Measurements from ENCODE around the gene HAGHL. TPM values are rescaled to one million over a fixed set of nuclear protein-coding genes. Genes with fewer than 3 reads are reported as not detected.
A peak's percentile ranks its signal among the peaks of the same experiment; 100 is the strongest.

The HAGHL gene
- total RNA-seq, 1 experiment from 2014 or later, result 2.5 TPM

DNA sequence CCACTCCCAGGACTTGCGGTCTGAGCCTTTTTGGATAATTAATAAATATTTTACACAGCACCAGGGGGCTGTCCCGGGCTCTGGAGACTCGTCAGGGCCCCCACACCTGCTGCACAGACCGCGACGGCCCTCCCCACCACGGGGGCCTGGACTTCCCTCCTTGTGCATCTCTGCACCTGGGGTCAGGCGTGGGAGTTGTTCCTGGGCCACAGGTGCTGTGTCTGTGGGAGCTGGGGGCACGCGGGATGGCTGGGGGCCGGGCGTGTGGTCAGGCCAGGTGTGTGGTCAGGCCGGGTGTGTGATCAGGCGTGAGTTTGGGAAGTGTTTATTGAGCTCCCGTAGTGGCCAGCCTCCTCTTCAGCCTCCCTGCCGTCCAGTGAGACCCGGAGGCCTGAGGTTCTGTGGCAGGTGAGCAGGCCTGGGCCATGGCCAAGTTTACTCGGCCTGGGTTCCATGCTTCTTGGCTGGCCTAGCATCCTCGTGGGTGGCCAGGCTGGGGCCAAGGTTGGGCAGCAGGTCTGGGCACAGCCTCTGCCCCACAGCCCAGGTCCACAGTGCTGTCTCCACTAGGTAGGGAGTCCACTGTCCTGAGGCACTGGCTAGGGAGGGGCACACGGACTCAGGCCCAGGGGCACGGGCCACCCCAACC, 48.6 kb upstream of the HAGHL start:
- Histone ChIP-seq H3K27me3 (replicated peaks; ENCODE audit: insufficient read depth, low read depth, low read length, poor library complexity) (no peaks in the 10 kb centered on the region), H3K4me1 (ENCODE audit: insufficient read depth, low read length, poor library complexity, severe bottlenecking) (peaks cover 36% of the 10 kb centered on the region), H3K27ac (ENCODE audit: low read depth, low read length, poor library complexity, severe bottlenecking) (peak overlapping the region; percentile 85), H3K4me3 (ENCODE audit: low read depth, low read length, poor library complexity, severe bottlenecking) (no peak overlapping the region), H3K36me3 (ENCODE audit: insufficient read depth, low read length, poor library complexity, severe bottlenecking) (peaks cover 29% of the 10 kb centered on the region), H3K9me3 (ENCODE audit: low read depth, low read length, poor library complexity, severe bottlenecking) (no peaks in the 10 kb centered on the region)
- no TSS peak for BruUV-seq (replicated peaks)
- intact Hi-C loops (cut with micrococcal nuclease; ENCODE audit: unreplicated experiment), result no loop called here
- no peak for DNase-seq (ENCODE audit: low spot score)
- no peak for TF ChIP-seq EZH2 (IDR thresholded peaks at IDR 0.05; ENCODE audit: borderline replicate concordance, low read depth, low read length, poor library complexity, severe bottlenecking)
- no peak for TF ChIP-seq CTCF (conservative IDR thresholded peaks at IDR 0.05; ENCODE audit: low read depth, low read length)
- POLR2A ChIA-PET (ENCODE audit: low non-redundant PET), result no interaction called here
- CTCF ChIA-PET, result no interaction called here

DNA sequence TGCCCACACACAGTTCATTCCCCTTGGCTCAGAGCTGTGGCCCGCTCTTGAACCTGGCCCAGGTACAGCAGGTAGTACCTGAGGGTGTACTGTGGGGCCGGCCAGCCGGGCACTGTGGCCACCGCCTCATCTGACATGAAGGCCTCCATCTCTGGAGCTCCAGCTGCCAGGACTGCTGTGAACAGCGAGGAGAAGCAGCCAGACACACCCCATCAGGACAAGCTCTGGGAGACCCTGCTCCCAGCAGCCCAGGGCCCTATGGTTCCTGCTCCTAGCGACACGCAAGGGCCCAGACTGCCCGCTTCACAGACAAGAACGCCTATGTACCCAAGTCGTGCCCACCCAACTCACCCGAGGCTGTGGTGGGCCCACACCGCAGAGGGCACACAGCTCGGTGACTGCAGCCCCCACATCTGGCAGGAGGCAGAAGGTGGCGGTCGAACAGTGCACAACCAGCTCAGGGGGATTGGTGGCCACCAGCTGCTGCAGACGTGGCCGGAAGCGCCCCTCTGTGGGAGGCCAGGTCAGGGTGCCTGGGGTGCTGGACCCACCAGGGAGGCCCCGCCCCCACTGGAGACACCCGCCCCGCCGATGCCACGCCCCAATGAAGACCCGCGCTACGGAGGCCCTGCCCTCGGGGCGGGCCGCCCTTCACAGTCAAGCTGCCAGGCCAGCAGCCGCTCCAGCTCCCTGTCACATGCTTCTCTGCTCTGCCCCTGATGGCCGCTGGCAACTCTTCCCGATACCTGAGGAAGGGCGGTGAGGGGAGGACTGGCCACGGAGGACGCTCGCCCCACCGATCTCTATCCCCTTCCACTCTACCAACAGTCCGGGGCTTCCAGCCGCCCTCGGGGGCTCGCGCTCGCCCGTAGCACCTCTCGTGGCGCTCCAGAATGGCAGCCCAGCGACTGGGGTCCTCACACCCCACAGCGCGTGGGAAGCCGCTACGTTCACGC, 47.8 kb upstream of the HAGHL start:
- no peak for TF ChIP-seq CTCF (conservative IDR thresholded peaks at IDR 0.05; ENCODE audit: low read depth, low read length)
- TF ChIP-seq EZH2 (IDR thresholded peaks at IDR 0.05; ENCODE audit: borderline replicate concordance, low read depth, low read length, poor library complexity, severe bottlenecking), result no peak
- POLR2A ChIA-PET (ENCODE audit: low non-redundant PET), result no interaction called here
- Histone ChIP-seq H3K4me1 (ENCODE audit: insufficient read depth, low read length, poor library complexity, severe bottlenecking) (peaks cover 41% of the 10 kb centered on the region), H3K36me3 (ENCODE audit: insufficient read depth, low read length, poor library complexity, severe bottlenecking) (peaks cover 23% of the 10 kb centered on the region), H3K27ac (ENCODE audit: low read depth, low read length, poor library complexity, severe bottlenecking) (peak overlapping the region; percentile 85), H3K9me3 (ENCODE audit: low read depth, low read length, poor library complexity, severe bottlenecking) (no peaks in the 10 kb centered on the region), H3K4me3 (ENCODE audit: low read depth, low read length, poor library complexity, severe bottlenecking) (peak overlapping the region; percentile 94), H3K27me3 (replicated peaks; ENCODE audit: insufficient read depth, low read depth, low read length, poor library complexity) (no peaks in the 10 kb centered on the region)
- CTCF ChIA-PET, result no interaction called here
- DNase-seq (ENCODE audit: low spot score), result peak; percentile 77
- no TSS peak for BruUV-seq (replicated peaks)
- intact Hi-C loops (cut with micrococcal nuclease; ENCODE audit: unreplicated experiment), result no loop called here

DNA sequence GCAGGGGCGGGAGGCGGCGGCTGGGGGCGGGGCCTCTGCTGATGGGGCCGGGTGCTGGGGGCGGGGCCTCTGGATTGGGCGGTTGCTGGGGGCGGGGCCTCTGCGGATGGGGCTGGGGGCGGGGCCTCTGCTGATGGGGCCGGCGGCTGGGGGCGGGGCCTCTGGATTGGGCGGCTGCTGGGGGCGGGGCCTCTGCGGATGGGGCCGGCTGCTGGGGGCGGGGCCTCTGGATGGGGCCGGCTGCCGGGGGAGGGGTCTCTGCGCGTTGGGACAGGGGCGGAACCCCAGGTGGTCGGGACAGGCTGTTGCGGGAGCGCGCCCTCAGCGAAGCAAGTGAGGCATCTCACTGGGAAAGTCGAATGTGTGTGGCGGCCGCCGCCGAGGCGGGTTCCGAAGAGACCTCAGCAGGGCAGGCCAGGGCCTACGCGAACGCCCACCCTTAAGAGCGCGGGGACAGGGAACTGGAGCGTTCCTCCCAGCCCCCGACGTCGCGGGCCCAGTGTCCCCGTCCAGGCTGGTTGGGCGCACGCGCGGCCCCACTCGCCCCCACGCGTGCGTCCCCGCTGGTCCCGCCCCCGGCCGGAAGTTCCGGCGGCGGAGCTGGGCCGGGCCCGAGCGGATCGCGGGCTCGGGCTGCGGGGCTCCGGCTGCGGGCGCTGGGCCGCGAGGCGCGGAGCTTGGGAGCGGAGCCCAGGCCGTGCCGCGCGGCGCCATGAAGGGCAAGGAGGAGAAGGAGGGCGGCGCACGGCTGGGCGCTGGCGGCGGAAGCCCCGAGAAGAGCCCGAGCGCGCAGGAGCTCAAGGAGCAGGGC, 46.9 kb upstream of the HAGHL start, which contains the start of gene STUB1:
Gene STUB1 (plus strand): TSS at position 597 of the 811 bp plus-strand sequence. CDS start 116 bp downstream, at position 713.
- Histone ChIP-seq H3K9me3 (ENCODE audit: low read depth, low read length, poor library complexity, severe bottlenecking) (no peaks in the 10 kb centered on the region), H3K4me1 (ENCODE audit: insufficient read depth, low read length, poor library complexity, severe bottlenecking) (peaks cover 38% of the 10 kb centered on the region), H3K36me3 (ENCODE audit: insufficient read depth, low read length, poor library complexity, severe bottlenecking) (peaks cover 23% of the 10 kb centered on the region), H3K27ac (ENCODE audit: low read depth, low read length, poor library complexity, severe bottlenecking) (peak within 1 kb of the TSS; percentile 86), H3K4me3 (ENCODE audit: low read depth, low read length, poor library complexity, severe bottlenecking) (peak within 1 kb of the TSS; percentile 94), H3K27me3 (replicated peaks; ENCODE audit: insufficient read depth, low read depth, low read length, poor library complexity) (no peaks in the 10 kb centered on the region)
- intact Hi-C loops (cut with micrococcal nuclease; ENCODE audit: unreplicated experiment), result no loop called here
- peak; percentile 93 for DNase-seq (ENCODE audit: low spot score)
- no TSS peak for BruUV-seq (replicated peaks)
- TF ChIP-seq EZH2 (IDR thresholded peaks at IDR 0.05; ENCODE audit: borderline replicate concordance, low read depth, low read length, poor library complexity, severe bottlenecking), result no peak
- TF ChIP-seq CTCF (conservative IDR thresholded peaks at IDR 0.05; ENCODE audit: low read depth, low read length), result no peak
- ChIA-PET CTCF (interaction anchor here (0.6 kb wide), 1 partner anchor 1475 kb away, joined by 3 read pairs; no protein-coding TSS in a partner anchor), POLR2A (ENCODE audit: low non-redundant PET) (no interaction called here)

Data from A673 (cell line).